Stimulated activated CD8-positive, alpha-beta memory T cell treated with anti-CD3 and anti-CD28 coated beads, Interleukin-4, amount 100 ng/mL, for 4 hours (primary cell): ENCODE data around the gene NOTCH2NLA.
"Not testable (repeated sequence)": the region's sequence is repeated elsewhere in the genome, so short reads cannot be mapped to it uniquely, and the experiment has no call there.

Experiments used
- DNase-seq, 2 donors: peaks; one replicate each; pipeline ENCODE4 v3.0.0-alpha.2; 2020; ENCODE audit warnings: low read depth in 2 of 2, low spot score in 1 of 2

NOTCH2NLA gene

DNA sequence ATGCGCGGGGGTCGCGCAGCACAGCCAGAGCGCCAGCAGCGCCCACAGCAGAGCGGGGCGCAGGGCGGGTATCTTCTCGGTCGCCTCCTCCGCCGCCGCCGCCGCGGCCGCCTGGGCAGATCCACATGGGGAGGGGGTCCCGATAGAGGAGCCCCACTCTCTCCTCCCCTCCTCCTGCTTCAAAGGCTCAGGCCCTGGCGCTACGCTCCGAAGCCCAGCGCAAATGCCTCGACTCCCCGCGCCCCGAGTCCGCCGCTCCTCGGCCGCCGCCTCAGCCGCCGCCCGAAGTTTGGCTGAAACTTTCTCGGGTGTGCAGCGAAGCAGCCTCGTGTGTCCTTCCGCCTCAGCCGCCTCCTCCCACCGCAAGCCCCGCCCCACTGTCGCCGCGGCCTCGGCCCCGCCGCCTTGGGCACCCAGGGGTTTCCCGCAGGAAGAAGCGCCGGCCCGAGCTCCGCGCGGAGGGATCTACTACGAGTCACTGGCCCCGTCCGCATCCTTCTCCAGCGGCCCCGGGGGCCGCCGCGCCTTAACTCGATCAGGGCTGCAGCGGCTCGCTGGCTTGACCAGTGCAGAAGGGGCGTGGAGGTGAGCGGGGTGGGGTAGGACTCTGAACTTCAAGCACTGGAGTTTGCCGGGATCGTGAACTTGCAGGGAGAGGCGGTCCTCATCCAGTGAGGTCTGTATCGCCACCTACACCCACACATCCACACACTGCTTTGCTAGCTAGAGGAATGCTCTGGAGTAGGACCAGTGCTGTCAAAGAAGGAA, at the start of gene NOTCH2NLA:
TSS of gene NOTCH2NLA (minus strand) at position 312 of the 768 bp plus-strand sequence. CDS start 39,684 bp downstream, outside the sequence.
- DNase-seq = peak; percentile 6 to 7

DNA sequence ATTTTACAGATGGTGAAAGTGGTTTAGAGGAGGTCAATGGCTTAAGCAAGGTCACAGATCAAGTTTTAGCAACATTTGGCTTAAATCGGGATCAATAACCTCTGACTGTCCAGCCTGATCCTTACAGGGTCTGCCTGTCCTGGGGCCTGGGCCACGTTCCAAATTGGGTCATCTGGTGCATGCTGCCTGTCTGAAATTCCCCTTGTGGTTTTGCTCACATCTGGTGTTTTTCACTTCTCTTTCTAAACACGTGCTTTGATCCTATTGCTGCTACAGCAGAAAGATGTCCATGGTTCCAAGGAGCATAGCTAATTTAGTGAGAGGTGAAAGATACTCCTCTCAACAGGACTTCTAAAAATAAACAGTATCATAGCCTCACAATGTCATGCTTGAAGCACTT, 49.5 kb upstream of the NOTCH2NLA start:
- not testable (repeated sequence) for DNase-seq

DNA sequence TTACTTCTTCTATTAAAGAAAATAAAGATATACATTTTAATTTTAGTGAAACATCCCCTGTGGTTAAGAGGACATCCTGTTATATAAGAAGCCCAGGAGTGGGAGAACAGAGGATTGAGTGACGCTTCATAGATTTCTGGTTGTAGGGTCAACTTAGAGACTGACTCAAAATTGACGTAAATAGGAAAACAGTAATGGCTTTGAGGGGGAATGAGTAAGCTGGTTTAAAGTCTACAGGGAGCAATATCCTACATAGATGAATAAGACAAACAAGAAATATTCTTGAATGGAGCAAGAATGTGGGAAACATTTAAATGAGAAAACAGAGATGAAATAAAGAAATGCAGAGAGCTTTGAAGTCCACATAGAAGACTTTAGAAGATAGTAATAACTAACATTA, 48.3 kb upstream of the NOTCH2NLA start:
- DNase-seq = not testable (repeated sequence)

DNA sequence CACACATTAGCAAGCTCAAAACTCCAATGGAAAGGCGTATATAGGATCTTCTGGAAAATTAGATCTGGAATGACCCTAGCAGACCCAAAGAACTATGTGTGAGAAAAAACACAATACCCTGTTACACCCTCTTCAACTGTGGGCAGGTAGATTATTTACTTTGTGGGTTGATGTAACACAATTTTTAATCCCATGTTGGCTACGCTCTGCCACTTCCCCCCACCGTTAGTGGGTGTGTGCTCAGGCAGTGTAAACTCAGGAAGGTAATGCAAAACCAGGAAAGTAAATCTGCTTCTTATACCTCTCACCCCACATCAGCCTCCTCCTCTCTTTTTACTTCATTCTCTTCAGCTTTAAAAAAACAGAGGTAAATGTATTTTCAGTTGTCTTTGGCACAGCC, 45.3 kb upstream of the NOTCH2NLA start:
- DNase-seq = not testable (repeated sequence)

DNA sequence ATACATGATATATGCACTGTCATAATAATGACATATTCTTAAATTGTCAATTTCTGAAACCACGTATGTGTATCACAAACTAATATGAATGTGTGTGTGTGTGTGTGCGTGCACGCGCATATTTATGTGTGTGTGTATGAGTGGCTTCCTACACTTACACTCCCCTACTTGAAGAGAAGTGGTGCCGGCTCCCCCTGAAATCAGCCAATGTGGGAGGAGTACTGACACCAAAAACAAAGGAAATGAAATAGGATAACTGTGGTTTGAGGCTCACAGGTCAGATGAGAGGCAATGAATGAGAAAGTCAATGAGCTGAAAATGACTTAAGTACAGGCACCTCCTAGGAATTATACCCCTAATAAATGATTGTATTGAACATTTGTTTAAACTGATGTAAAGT, 44.4 kb upstream of the NOTCH2NLA start:
- DNase-seq = not testable (repeated sequence)

DNA sequence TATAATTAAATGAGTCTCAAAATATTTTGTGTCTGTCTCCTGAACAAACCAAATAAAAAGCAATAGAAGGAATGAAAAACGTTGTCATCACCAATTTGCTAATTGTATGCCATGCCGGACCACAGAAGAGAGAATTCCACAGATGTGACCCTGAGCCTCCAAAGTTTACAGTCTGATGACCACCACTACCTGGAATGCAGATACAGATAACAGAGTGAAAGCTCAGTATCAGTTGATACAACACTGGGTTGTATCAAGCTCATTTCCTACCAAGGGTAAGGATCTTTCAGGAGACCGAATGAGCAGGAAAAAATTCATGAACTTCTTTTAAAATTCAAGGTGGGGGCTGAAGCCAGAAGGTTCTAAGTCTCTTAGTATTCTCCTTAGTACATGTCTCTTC, 43.9 kb upstream of the NOTCH2NLA start:
- DNase-seq = not testable (repeated sequence)

DNA sequence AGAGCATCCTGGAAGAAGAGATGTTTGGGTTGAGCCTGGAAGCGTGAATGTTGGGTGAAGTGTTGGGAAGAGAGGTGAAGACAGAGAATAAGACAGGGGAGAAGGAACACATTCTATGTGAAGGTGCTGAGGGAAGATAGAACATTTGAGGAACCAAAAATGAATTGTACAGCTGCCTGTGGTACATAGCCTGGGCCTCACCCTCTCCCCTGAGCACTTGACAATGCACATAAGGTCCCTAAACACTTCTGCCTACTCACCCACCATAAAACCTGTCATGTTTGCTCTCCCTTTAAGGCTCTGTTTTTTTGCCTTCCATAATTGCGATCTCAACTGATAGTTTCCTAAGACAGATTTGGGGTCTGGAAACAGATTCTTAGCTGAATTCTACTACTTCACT, 43.2 kb upstream of the NOTCH2NLA start:
- not testable (repeated sequence) for DNase-seq

DNA sequence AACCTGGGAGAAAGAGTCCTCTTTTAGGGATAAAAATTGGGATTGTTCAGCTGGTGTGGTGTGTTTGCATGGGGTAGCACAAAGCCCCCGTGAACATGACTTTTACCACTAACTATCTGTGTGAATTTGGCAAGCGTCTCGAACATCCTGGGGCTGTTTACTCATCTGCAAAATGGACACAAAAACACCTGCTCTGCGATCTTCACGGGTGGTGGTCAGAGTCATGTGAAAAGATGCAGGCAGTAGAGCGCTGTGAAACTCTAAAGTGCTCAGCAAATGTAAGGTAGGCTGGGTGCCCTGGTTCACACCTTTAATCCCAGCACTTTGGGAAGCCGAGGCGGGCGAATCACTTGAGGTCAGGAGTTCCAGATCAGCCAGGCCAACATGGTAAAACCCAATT, 41.3 kb upstream of the NOTCH2NLA start:
- not testable (repeated sequence) for DNase-seq

DNA sequence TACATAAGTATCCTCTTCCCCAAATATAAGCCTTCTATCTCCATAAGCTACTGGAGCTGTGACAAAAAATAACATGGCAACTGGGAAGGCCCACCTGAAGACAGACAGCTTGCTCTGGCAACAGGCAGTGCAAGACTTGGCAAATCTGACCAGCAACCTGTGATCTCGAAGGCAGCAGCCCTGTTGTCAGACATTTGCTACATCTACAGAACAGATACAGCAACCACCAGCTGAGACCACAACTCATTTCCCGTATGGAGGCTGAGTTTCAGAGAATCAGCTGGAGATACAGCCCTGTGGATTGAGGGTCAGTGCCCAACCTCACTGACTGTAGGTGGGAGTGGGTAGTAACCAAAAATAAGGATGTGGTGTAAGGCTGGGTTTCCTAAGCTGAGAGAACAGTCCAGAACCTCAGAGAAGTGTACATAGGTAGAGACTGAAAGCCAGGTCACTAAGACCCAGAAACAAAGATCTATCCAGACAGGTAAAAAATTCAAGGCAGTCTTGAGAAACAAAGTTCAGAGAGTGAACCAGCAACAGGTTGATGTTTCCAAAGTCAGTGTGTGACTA, 37.4 kb upstream of the NOTCH2NLA start:
- DNase-seq = not testable (repeated sequence)

DNA sequence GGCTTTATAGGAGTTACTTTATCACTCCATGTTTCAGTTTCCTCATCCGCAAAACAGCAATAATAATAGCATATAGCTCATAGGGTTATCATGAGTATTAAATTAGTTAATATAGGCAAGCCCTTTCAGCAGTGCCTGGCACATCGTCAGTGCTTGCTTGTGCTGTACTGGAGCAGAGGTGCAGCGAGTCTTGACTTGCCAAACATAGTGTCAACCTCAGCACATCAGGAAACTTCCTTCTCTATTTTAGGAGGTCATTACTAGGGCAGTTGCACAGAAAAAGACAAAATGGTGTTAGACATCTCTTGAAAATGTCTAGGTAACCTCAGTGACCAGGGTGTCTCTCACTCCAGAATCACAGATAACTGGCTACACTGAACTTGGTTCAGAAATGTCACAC, 35.9 kb upstream of the NOTCH2NLA start:
- DNase-seq = not testable (repeated sequence)

DNA sequence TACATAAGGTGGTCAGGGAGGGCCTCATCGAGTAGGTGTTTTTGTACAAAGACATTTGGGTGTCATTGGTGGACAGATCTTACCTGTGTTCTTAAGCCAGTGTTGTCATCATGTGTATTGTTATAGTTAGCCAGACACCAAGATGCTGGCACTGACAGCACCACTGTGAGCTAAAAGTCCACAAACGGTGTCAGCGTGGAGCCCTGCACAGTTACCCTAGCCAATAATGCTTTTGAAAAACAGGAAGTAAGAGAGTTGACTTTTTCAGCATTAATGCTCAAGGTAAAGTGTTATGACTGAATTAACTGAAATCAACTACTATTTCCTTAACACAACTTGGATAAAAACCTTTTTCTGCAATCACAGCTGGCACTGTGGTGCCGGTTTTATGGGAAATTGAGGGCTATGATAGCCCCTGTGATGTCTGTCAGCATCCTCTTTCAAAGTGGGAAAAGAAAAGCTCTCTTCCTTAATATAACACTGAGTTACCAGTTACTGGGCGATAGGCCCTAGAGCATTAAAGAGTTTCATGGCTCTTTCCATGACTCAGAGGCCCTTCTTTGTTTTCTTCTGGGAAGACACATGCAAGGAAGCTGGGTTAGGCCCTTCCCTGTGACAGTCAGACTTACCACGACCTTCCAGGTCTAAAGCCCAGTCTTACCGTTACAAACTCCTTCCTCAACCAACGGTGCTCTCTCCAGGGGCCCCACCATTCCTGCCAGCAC, 31.3 kb upstream of the NOTCH2NLA start:
- DNase-seq = not testable (repeated sequence)

DNA sequence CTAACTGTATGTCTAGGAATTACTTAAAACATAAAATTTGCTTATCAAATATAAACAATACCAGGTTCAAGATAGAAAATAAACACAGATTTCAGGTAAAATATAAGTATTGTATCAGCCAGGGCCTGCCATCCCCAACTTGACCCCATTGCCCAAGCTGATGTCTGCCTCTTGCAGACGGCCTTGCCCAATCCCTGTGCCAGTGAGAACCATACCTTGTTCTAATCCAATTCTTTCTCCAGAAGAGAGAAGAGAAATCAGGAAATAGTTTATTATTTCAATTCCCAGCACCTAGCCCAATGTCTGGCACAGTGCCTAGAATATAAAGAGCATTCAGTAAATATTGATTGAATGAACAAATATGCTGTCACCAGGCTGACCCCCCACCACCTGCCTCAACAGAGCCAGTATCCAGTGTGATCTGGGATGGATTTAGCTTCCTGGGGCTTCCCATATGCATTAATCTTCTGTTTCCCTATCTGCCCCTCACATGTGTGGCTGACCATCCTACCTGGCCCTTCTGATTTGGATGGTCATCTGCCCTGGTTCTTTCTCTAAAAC, 29.3 kb upstream of the NOTCH2NLA start:
- not testable (repeated sequence) for DNase-seq

DNA sequence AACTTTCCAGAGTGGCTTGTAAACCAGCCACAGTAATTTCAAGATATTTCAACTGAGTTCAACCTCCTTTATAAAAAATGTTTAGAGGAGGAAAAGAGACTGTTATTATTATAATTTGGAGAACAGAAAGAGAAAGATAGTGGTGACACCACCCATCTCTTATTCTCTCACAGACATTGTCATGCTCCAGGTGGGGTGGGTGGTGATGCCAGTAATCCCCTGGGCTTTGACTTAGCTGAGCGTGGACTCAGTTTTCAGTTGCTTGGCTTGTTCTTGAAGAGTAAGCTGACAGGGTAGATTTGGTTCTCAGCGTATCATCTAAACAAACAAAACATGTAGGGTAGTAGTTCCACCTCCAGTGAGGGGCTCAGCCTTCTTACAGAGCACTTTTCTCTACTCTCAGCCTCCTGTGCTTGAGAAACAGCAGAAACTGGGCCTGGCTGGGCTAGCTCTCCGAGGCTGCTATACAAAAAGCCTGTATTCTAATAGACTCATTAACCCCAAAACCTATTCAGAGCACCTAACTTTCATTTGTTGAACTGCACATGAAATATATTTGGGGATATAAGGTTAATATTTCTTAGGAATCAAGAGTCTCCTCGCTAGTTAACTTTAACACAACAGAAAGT, 25.9 kb upstream of the NOTCH2NLA start:
- not testable (repeated sequence) for DNase-seq

DNA sequence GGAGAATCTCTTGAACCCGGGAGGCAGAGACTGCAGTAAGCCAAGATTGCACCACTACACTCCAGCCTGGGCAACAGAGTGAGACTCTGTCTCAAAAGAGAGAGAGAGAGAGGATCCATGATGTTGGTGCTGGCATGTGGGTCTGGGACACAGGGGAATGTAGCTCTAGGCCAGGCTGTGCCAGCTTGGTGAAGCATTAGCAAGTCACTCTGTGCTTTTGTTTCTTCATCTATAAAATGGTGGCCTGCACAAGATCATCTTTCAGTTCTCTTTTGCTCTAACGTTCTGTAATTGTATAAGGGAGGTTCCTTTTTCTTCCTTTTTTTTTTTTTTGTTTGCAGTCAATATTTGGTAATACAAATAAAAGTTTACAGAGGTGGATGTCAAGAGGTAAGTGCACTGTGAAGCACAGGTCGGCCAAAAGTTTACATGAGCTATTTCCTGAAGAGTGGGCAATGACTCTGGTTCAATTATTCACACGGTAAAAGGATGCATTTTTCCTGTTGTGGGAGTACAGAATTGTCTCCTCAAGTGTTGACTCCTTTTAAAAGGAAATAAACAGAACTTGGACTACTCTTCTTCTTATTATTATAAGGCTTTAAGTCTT, 24.5 kb upstream of the NOTCH2NLA start:
- not testable (repeated sequence) for DNase-seq

DNA sequence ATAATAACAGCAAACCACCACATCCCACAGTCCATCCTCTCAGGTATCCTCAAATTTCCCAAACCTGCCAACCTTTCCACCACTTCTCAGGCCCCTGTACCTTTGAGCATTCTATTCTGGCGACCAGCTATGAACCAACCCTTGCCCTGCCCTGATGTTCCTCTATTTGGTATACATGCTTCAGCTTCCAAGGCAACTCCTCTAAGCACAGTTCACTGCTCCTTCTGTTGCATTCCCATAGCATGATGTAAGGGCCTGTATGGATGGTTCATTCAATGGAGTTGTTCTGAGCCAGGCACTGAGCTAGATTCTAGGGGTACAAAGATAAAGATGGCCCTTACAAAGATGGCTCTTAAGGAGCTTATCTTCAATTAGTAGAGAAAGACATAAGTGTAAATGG, 22.7 kb upstream of the NOTCH2NLA start:
- not testable (repeated sequence) for DNase-seq

DNA sequence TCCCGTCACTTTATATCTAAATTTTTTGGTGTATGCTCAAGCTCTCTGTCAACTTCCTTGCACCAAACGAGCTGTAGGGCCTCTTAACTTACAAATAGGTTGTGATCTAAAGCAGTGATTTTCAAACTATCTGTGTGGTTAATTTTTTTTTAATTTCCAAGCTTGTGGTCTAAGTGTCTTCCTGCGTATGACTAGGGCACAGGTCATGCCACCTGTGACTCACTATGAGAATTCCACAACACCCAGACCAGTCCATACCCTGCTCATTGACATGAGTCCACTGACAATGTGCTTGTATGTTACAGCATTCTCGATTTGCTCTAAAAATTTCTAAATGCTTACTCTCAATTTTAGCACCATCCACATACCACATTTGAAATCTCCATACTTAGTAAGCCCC, 19.8 kb upstream of the NOTCH2NLA start:
- not testable (repeated sequence) for DNase-seq

DNA sequence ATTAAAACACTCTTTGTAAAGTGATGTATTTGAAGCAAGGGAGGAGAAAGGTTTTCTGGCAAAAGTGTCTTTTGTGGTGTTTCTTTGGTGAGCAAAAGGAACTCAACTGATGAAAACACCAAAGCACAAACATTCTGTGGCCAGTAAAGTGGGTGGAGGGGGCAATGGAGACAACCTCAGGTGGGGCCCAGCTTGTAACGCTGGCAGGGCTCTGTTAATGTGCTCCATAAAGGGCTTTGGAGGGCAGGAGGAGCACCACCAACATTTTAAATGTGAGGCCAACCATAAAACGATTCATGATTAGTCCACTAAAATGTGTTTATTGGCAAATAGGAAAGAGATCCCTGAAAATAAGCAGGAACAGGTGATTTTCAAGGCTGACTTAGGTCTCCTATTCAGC, 7.8 kb upstream of the NOTCH2NLA start:
- not testable (repeated sequence) for DNase-seq

DNA sequence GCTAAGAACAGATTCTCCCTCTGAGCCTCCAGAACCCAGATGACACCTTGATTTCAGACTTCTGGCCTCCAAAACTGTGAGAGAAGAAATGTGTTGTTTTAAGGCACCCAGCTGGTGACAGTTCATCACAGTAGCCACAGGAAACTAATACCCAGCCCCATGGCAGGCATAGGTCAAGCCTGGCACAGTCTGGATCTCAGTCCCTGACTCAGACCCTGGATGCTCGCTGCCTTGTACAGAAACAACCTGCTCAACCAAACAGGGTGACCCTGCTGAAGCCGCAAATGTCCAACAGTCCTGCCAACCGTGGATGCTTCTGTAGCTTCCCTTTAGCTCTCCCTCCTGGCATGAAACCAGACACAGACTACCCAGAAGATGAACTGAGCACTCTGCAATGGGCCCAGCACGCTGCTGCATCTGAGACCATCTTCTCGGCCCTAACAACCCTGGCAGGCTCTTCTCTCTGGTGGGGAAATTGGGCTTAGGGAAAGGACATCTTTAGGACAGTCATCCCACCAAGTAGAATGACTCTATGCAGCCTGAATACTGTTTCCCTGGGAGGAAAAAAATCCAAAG, 7.3 kb upstream of the NOTCH2NLA start:
- not testable (repeated sequence) for DNase-seq

DNA sequence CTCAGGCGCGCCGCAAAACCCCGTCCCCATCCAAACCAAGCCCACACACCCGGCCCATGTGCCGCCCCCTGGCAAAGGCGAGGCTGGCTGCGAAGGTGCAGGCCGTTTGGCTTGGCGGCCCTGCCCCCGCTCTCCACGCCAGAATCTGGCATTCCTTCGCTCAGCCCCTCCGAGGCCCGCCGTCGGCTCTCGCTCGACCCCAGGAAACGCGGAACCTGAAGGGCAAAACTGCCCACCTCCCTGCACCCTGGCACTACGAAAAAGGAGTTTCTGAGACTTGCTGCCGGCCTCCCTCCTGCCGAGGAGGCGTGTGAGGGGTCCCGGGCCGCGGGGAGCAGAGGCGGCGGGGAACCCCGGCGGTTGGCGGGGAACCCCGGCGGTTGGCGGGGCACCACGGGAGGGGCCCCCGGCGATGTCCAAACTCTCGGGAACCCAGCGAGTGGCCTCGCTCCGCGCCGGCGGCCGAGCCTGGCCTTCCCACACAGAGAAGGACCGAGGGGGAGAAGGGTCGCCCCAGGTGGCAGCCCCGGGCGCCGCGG, 608 bp downstream of the NOTCH2NLA start:
- DNase-seq = peak; percentile 0

DNA sequence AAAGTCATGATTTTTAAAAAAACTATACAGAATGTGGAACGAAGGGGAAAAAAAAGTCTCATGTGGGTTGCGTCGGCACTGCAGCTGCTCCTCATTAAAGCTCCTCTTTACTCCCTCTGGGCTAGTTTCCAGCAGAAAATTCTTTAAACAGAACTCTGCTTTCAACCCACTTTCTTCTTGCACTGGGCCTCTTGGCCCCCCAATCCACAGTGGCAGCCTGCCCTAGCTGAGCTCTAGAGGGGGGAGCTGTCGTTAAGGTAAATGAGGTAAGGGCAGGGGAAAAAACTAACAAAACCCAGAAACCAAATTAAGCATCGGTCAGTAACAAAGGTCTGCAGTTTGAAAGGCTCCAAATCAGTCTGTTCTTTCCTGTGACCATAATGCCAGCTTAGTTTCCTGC, 54.3 kb downstream of the NOTCH2NLA start:
- not testable (repeated sequence) for DNase-seq
